HCT116 (cell line): ENCODE measurements around the gene HSD17B12.

ENCODE experiments used
- EZH2 ChIP-seq: fragments of 200-600 bp; sonication (generic); IDR thresholded peaks from 2 replicates; pipeline ENCODE4 v1.6.1; 2017; ENCODE audit warnings: antibody characterized with exemption, mixed run types
- JUND ChIP-seq: IDR thresholded peaks from 2 replicates; pipeline ENCODE4 v1.6.1; 2012
- POLR2AphosphoS5 ChIP-seq: IDR thresholded peaks from 2 replicates; pipeline ENCODE4 v1.6.1; 2011; ENCODE audit warnings: mild to moderate bottlenecking, low read depth, low read length, moderate library complexity
- SP1 ChIP-seq: IDR thresholded peaks from 2 replicates; pipeline ENCODE4 v1.6.1; 2012; ENCODE audit warnings: low read depth
- TF ChIP-seq, protein P1 (sequence below): IDR thresholded peaks from 2 replicates; pipeline ENCODE4 v1.6.1; 2012; ENCODE audit warnings: low read depth
- TF ChIP-seq, protein P2 (sequence below), 3 experiments: fragments of 200-600 bp in 1 of 3; sonication (generic) in 1 of 3; IDR thresholded peaks in 2 of 3; conservative IDR thresholded peaks in 1 of 3; 2 replicates each; pipeline ENCODE4 v1.5.1; 2012 to 2017; ENCODE audit warnings: low read depth in 2 of 3, low read length in 2 of 3, antibody characterized with exemption in 1 of 3, borderline replicate concordance in 1 of 3, control low read depth in 1 of 3, mild to moderate bottlenecking in 1 of 3, mixed read lengths in 1 of 3, mixed run types in 1 of 3, moderate library complexity in 1 of 3; ENCODE audit not compliant: insufficient read depth in 1 of 3
- TF ChIP-seq, protein P3 (sequence below): IDR thresholded peaks from 2 replicates; pipeline ENCODE4 v1.6.1; 2012

GRCh38 chr11:43785318-43785717 is 104.8 kb downstream of the HSD17B12 start:
- TF ChIP-seq, protein P1, sequence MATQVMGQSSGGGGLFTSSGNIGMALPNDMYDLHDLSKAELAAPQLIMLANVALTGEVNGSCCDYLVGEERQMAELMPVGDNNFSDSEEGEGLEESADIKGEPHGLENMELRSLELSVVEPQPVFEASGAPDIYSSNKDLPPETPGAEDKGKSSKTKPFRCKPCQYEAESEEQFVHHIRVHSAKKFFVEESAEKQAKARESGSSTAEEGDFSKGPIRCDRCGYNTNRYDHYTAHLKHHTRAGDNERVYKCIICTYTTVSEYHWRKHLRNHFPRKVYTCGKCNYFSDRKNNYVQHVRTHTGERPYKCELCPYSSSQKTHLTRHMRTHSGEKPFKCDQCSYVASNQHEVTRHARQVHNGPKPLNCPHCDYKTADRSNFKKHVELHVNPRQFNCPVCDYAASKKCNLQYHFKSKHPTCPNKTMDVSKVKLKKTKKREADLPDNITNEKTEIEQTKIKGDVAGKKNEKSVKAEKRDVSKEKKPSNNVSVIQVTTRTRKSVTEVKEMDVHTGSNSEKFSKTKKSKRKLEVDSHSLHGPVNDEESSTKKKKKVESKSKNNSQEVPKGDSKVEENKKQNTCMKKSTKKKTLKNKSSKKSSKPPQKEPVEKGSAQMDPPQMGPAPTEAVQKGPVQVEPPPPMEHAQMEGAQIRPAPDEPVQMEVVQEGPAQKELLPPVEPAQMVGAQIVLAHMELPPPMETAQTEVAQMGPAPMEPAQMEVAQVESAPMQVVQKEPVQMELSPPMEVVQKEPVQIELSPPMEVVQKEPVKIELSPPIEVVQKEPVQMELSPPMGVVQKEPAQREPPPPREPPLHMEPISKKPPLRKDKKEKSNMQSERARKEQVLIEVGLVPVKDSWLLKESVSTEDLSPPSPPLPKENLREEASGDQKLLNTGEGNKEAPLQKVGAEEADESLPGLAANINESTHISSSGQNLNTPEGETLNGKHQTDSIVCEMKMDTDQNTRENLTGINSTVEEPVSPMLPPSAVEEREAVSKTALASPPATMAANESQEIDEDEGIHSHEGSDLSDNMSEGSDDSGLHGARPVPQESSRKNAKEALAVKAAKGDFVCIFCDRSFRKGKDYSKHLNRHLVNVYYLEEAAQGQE, result no peak
- TF ChIP-seq, protein P2, sequence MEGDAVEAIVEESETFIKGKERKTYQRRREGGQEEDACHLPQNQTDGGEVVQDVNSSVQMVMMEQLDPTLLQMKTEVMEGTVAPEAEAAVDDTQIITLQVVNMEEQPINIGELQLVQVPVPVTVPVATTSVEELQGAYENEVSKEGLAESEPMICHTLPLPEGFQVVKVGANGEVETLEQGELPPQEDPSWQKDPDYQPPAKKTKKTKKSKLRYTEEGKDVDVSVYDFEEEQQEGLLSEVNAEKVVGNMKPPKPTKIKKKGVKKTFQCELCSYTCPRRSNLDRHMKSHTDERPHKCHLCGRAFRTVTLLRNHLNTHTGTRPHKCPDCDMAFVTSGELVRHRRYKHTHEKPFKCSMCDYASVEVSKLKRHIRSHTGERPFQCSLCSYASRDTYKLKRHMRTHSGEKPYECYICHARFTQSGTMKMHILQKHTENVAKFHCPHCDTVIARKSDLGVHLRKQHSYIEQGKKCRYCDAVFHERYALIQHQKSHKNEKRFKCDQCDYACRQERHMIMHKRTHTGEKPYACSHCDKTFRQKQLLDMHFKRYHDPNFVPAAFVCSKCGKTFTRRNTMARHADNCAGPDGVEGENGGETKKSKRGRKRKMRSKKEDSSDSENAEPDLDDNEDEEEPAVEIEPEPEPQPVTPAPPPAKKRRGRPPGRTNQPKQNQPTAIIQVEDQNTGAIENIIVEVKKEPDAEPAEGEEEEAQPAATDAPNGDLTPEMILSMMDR (IDR thresholded peaks at IDR 0.05 in 2 of 3, conservative IDR thresholded peaks at IDR 0.05 in 1 of 3; ENCODE audit: borderline replicate concordance in 1 of 3, insufficient read depth in 1 of 3, low read depth in 2 of 3, low read length in 2 of 3), result no peak
- no peak for TF ChIP-seq POLR2AphosphoS5
- TF ChIP-seq SP1, result no peak
- no peak for TF ChIP-seq EZH2
- no peak for TF ChIP-seq JUND
- TF ChIP-seq, protein P3, sequence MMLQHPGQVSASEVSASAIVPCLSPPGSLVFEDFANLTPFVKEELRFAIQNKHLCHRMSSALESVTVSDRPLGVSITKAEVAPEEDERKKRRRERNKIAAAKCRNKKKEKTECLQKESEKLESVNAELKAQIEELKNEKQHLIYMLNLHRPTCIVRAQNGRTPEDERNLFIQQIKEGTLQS, result no peak
